Prostate gland (tissue), 2 donors: ENCODE data around the gene CCT6A. TPM values are rescaled to one million over a fixed set of nuclear protein-coding genes. Genes with fewer than 3 reads are reported as not detected.
"Not testable (repeated sequence)": the region's sequence is repeated elsewhere in the genome, so short reads cannot be mapped to it uniquely, and the experiment has no call there.

ENCODE experiments used
- DNase-seq: peaks from one replicate; pipeline ENCODE4 v3.0.0-alpha.2; 2019; ENCODE audit warnings: low spot score
- H3K27ac ChIP-seq, 2 donors: fragments of 200-600 bp; sonication (generic); 2 replicates each; pipeline ENCODE4 v1.5.1; 2017 to 2019
- H3K27me3 ChIP-seq: fragments of 200-600 bp; sonication (generic); replicated peaks from 2 replicates; pipeline ENCODE4 v1.5.1; 2019; ENCODE audit not compliant: insufficient read depth
- H3K36me3 ChIP-seq, 2 donors: fragments of 200-600 bp; sonication (generic); 1 replicate in 1 of 2; 2 replicates in 1 of 2; pipeline versions ENCODE4 v1.5.1 to v1.8.1; 2017 to 2019
- H3K4me1 ChIP-seq: fragments of 200-600 bp; sonication (generic); replicated peaks from 2 replicates; pipeline ENCODE4 v1.5.1; 2019
- H3K4me3 ChIP-seq, 2 donors: fragments of 200-600 bp; sonication (generic); 2 replicates each; pipeline ENCODE4 v1.5.1; 2017 to 2019
- H3K9me3 ChIP-seq: fragments of 200-600 bp; sonication (generic); 2 replicates; pipeline ENCODE4 v1.5.1; 2017
- CTCF ChIP-seq, 4 experiments: fragments of 200-600 bp in 2 of 4; fragments of 450-650 bp in 2 of 4; sonication (generic) in 2 of 4; IDR thresholded peaks; 1 replicate in 3 of 4; 2 replicates in 1 of 4; pipeline ENCODE4 v1.5.1; 2016 to 2019; ENCODE audit warnings: antibody characterized with exemption in 4 of 4, mild to moderate bottlenecking in 2 of 4, moderate library complexity in 2 of 4
- POLR2A ChIP-seq: fragments of 450-650 bp; IDR thresholded peaks from one replicate; pipeline ENCODE4 v1.6.1; 2016; ENCODE audit warnings: antibody characterized with exemption, mild to moderate bottlenecking
- POLR2AphosphoS5 ChIP-seq: sonication (generic); formaldehyde crosslinking; IDR thresholded peaks from one replicate; pipeline ENCODE4 v1.6.1; 2017; ENCODE audit warnings: antibody characterized with exemption
- WGBS: methylation state at CpG from one replicate; pipeline ENCODE4 v1.1.5; 2018; 5-methylcytosine and 5-hydroxymethylcytosine counted together
- intact Hi-C: fragments of 100-400 bp; cut with DNase I; formaldehyde crosslinking; loops from one replicate; pipeline ENCODE4 v1.14.2; 2022
- total RNA-seq, 2 donors: library from RNA; depleted of rRNA; stranded (reverse); fragments of >200 nt; gene quantifications; one replicate each; pipeline ENCODE4 v1.1.0, GENCODE V29; 2016

CCT6A gene
- total RNA-seq, 2 donors from 2014 or later, result 60.0 to 64.3 TPM

GRCh38 chr7:56033671-56034432, 17.7 kb upstream of the CCT6A start:
- peak overlapping the region; percentile 37 to 51 for H3K4me3 ChIP-seq
- H3K27me3 ChIP-seq, result no peaks in the 10 kb centered on the region
- no peaks in the 10 kb centered on the region for H3K36me3 ChIP-seq
- peak; percentile 50 for DNase-seq
- H3K4me1 ChIP-seq, result no peaks in the 10 kb centered on the region
- under 1% methylated on average over 26 of the region's 27 CpGs for WGBS
- intact Hi-C loops, result no loop called here
- H3K27ac ChIP-seq, result peak overlapping the region; percentile 45 to 61
- H3K9me3 ChIP-seq, result no peaks in the 10 kb centered on the region
- no peak for TF ChIP-seq POLR2AphosphoS5
- no peak for TF ChIP-seq POLR2A
- peak in 1 of 4 experiments; percentile 26 for TF ChIP-seq CTCF (IDR thresholded peaks at IDR 0.05)

DNA sequence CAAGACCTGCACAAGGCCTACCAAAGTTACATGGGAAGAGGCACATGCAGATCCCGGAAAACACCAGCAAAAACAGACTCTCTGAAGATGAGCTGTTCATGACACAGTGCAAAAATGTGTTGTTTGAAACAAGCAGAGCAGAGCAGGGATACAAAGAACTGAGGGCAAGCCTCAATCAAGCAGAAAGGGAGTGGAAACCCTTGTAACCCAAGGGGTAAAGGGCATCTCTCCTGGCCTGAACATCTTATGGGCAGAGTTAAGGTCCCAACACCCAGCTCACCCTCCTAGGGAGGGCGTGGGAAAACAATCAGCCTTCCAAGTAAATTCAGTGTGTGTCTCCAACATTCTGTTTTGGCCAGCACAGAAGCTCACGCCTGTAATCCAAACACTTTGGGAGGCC, 10.8 kb upstream of the CCT6A start:
- Histone ChIP-seq H3K36me3 (no peaks in the 10 kb centered on the region), H3K4me3 (no peak overlapping the region), H3K9me3 (no peaks in the 10 kb centered on the region), H3K4me1 (no peaks in the 10 kb centered on the region), H3K27me3 (no peaks in the 10 kb centered on the region), H3K27ac (no peak overlapping the region)
- WGBS, result 87% methylated on average over 3 of the region's 3 CpGs
- DNase-seq, result no peak
- intact Hi-C loops, result no loop called here
- no peak for TF ChIP-seq CTCF (IDR thresholded peaks at IDR 0.05)
- no peak for TF ChIP-seq POLR2A
- TF ChIP-seq POLR2AphosphoS5, result no peak

DNA sequence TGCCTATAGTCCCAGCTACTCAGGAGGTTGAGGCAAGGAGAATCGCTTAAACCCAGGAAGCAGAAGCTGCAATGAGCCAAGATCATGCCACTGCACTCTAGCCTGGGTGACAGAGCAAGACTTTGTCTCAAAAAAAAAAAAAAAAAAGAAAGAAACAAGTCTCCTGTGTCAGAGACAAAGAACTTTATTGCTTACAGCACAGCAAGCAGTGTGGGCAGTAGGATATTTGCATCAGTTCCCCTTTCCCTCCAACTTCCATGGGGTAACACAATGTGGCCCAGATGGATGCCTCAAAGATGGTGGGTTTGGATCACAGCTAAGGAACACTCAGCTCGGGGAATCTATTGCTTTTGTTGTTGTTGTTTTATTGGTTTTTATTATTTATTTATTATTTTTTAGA, 5.8 kb upstream of the CCT6A start:
- not testable (repeated sequence) for H3K27ac ChIP-seq, H3K4me3 ChIP-seq
- 98% methylated on average over 2 of the region's 2 CpGs for WGBS

GRCh38 chr7:56046721-56047445, 4.7 kb upstream of the CCT6A start:
- no peak for TF ChIP-seq POLR2A
- TF ChIP-seq POLR2AphosphoS5, result peak; percentile 46
- TF ChIP-seq CTCF (IDR thresholded peaks at IDR 0.05), result no peak
- Histone ChIP-seq H3K4me3 (no peak overlapping the region), H3K27ac (peak overlapping the region; percentile 17 to 46), H3K9me3 (no peaks in the 10 kb centered on the region), H3K36me3 (no peaks in the 10 kb centered on the region), H3K4me1 (no peaks in the 10 kb centered on the region), H3K27me3 (no peaks in the 10 kb centered on the region)
- peak; percentile 31 for DNase-seq
- intact Hi-C loops, result no loop called here
- WGBS, result 28% methylated on average over 5 of the region's 5 CpGs

More for the DNA sequence above, 5.8 kb upstream of the CCT6A start:
- intact Hi-C loops, DNase-seq, H3K9me3 ChIP-seq, H3K27me3 ChIP-seq, H3K36me3 ChIP-seq, H3K4me1 ChIP-seq: not testable (repeated sequence)

DNA sequence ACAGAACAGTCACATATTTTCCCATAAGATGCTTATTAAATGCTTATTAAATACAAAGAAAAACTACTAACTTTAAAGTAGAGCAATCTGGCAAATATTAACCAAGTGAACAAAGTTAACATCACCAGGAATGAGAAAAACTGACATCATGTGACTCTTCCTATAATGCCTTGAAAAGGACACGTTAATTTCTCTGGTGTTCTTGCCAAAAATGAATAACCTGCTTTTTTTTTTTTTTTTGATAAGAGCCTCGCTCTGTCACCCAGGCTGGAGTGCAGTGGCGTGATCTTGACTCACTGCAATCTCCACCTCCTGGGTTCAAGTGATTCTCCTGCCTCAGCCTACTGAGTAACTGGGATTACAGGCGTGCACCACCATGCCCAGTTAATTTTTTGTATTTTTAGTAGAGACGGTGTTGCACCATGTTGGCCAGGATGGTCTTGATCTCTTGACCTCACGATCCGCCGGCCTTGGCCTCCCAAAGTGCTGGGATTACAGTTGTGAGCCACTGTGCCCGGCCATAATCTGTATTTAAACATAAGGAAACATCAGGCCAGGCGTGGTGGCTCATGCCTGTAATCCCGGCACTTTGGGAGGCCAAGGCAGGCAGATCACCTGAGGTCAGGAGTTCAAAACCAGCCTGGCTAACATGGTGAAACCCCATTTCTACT, 4.0 kb upstream of the CCT6A start:
- H3K4me3 ChIP-seq, H3K4me1 ChIP-seq, DNase-seq, H3K27me3 ChIP-seq, H3K9me3 ChIP-seq, intact Hi-C loops, H3K36me3 ChIP-seq: not testable (repeated sequence)
- H3K27ac ChIP-seq, result peak overlapping the region in 1 of 2 donors; percentile 17
- WGBS, result 74% methylated on average over 11 of the region's 11 CpGs
